ENCODE results near the gene IRX2. TPM values are rescaled to one million over a fixed set of nuclear protein-coding genes. Genes with fewer than 3 reads are reported as not detected.

The IRX2 gene
- total RNA-seq, 4 donors from 2014 or later, result 31.6 to 70.2 (median 48.9) TPM

DNA sequence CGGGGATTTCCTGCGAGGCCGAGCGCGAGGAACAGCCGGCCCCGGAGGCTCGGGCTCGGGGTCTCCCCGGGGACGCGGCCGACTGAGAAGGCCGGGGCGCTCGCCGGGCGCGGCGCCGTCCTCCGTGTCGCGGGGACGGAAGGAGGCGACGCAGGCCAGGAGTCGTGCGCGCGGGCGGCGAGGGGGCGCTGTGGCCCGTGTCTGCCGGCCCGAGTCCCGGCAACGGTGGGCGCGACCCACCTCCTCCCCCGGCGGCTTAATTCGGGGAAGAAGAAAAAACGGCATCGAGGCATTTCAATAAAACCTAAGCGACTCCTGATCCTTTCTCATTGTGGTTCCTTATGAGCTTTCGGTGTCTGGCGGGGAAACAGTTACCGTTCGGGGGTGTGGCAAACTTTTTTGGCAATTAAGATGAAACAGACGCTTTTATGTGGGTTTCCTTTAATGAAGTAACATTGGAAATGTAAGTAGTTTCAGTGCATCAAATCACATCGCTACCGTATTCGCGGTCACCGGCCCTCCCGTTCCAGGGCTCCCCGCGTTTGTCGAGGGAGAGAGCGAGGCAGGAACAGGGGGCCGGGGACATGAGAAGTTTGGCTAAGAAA, 3.7 kb upstream of the IRX2 start:
- 25 to 27% methylated on average over 40 to 50 of the region's 63 CpGs for WGBS, 2 donors
- DNase-seq (ENCODE audit: low spot score in 2 of 2), result peak in 1 of 2 donors; percentile 91
- no peak for TF ChIP-seq POLR2A (IDR thresholded peaks at IDR 0.05)
- TF ChIP-seq CTCF (IDR thresholded peaks at IDR 0.05), result no peak
- intact Hi-C loops (cut with DNase I; ENCODE audit: low total_unique reads), result no loop called here
- no peak overlapping the region for H3K4me3 ChIP-seq (ENCODE audit: low read depth, poor library complexity, severe bottlenecking)

DNA sequence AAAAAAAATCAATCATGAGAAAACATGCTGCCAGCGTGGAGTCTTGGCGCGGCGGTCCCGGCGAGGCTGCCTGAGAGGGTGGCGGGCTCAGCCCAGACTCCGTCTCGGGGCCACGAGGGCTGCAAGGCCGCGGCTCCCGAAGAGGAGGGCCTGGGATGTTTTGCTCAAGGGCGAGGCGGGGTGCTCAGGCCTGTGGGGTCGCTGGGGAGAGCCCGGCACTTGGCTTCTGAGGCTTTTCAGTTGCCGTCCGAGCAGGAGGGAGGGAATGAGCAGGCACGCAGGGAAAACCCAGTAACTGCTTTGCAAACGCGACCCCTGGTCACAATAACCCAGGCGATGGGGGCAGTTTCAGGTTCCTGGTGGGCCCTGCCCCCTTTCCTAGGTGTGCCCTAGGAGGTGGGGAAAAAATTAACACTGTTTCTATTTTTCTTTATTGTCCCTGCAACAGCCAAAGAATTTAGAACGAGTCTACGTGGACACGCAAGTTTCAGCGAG, 3.2 kb upstream of the IRX2 start:
- DNase-seq (ENCODE audit: low spot score in 2 of 2), result no peak
- intact Hi-C loops (cut with DNase I; ENCODE audit: low total_unique reads), result no loop called here
- no peak overlapping the region for H3K4me3 ChIP-seq (ENCODE audit: low read depth, poor library complexity, severe bottlenecking)
- 28 to 40% methylated on average over 26 to 27 of the region's 27 CpGs for WGBS, 2 donors
- TF ChIP-seq CTCF (IDR thresholded peaks at IDR 0.05) (no peak), POLR2A (IDR thresholded peaks at IDR 0.05) (no peak)

DNA sequence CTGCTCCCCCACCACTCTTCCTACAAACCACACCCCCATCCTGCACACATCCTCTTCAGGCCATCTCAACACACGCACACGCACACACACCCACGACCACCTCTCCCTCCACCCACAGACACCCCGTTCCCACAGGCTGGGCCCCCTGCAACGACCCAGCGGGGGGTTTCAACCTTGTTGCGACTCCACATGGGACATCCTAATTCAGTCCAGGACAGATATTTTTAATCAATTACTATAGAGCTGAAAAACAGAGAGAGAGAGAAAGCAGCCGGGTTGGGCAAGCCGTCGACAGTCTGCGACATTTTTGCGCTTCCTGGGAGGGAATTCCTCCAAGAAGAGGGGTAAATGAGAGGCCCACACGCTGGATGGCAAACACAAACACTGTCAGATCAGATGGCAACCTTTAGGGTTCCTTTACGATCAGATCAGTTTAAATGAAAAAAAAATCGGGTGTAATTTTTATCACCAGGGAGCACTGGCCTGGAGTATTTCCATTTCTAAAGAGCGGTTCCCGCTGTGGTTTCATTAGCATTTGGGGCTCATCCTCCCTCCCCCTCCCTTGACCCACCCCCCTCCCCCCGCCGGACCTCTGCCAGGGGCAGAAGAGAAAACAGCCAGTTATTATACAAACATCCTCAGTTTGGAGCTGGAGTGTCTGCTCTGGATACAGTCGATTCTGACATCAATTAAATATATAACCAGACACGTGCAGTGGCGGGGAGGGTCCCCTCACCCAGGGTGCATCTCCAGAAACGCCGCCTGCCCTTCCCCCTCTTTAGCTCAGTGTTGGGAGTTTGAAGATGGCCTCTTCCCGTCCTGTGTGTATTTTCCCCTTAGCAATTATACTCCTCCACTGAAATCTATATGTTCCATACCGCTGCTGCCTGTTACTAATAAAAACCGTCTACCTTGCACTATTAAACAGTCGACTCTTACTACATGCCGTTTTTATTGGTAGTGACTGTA, 2.3 kb upstream of the IRX2 start:
- DNase-seq (ENCODE audit: low spot score in 2 of 2), result no peak
- no peak overlapping the region for H3K4me3 ChIP-seq (ENCODE audit: low read depth, poor library complexity, severe bottlenecking)
- TF ChIP-seq POLR2A (IDR thresholded peaks at IDR 0.05) (no peak), CTCF (IDR thresholded peaks at IDR 0.05) (no peak)
- 28 to 37% methylated on average over 29 of the region's 29 CpGs for WGBS, 2 donors
- intact Hi-C loops (cut with DNase I; ENCODE audit: low total_unique reads), result no loop called here

GRCh38 chr5:2752821-2753439, 1.5 kb upstream of the IRX2 start:
- intact Hi-C loops (cut with DNase I; ENCODE audit: low total_unique reads), result no loop called here
- 14 to 23% methylated on average over 13 to 21 of the region's 34 CpGs for WGBS, 2 donors
- no peak for TF ChIP-seq POLR2A (IDR thresholded peaks at IDR 0.05)
- TF ChIP-seq CTCF (IDR thresholded peaks at IDR 0.05), result no peak
- DNase-seq (ENCODE audit: low spot score in 2 of 2), result no peak
- H3K4me3 ChIP-seq (ENCODE audit: low read depth, poor library complexity, severe bottlenecking), result no peak overlapping the region

GRCh38 chr5:2752059-2752820, 763 bp upstream of the IRX2 start:
- DNase-seq (ENCODE audit: low spot score in 2 of 2), result peak in 1 of 2 donors; percentile 93
- no peak for TF ChIP-seq CTCF (IDR thresholded peaks at IDR 0.05)
- no peak for TF ChIP-seq POLR2A (IDR thresholded peaks at IDR 0.05)
- peak overlapping the region; percentile 36 for H3K4me3 ChIP-seq (ENCODE audit: low read depth, poor library complexity, severe bottlenecking)
- intact Hi-C loops (cut with DNase I; ENCODE audit: low total_unique reads), result no loop called here
- 3 to 8% methylated on average over 39 to 40 of the region's 58 CpGs for WGBS, 2 donors
